WTC11 (cell line): ENCODE results near the gene ACSS3. TPM values are rescaled to one million over a fixed set of nuclear protein-coding genes. Genes with fewer than 3 reads are reported as not detected.

Source experiments
- ATAC-seq: fragments of 200-7000 bp; cut with Tn5 transposase; 2 replicates; pipeline ENCODE4 v1.10.0; 2021; ENCODE audit warnings: mild to moderate bottlenecking, moderate library complexity
- CTCF ChIA-PET: fragments of 300-600 bp; sonication (Branson Sonifier 250); formaldehyde crosslinking; loops from one replicate; lab custom pipeline; 2021; ENCODE audit warnings: antibody characterized with exemption; lab: Charles Lee
- POLR2A ChIA-PET: fragments of 350-600 bp; sonication (Branson Sonifier 250); formaldehyde crosslinking; loops from one replicate; lab custom pipeline; 2021; ENCODE audit warnings: antibody characterized with exemption; lab: Charles Lee
- DNase-seq: peaks from one replicate; pipeline ENCODE4 v3.0.0; 2021; ENCODE audit warnings: low spot score
- H3K27ac Mint-ChIP-seq: 2 replicates; pipeline ENCODE4 v1.8.0; 2021; ENCODE audit warnings: mixed read lengths
- H3K27me3 Mint-ChIP-seq: 2 replicates; pipeline ENCODE4 v1.8.0; 2021; ENCODE audit warnings: low read depth, mild to moderate bottlenecking, moderate library complexity, mixed read lengths
- H3K36me3 Mint-ChIP-seq: 2 replicates; pipeline ENCODE4 v1.8.0; 2021; ENCODE audit warnings: mixed read lengths
- H3K4me1 Mint-ChIP-seq: 2 replicates; pipeline ENCODE4 v1.8.0; 2022; ENCODE audit warnings: mixed read lengths
- H3K4me3 Mint-ChIP-seq: 2 replicates; pipeline ENCODE4 v1.8.0; 2021; ENCODE audit warnings: mild to moderate bottlenecking, moderate library complexity, mixed read lengths
- H3K9me3 Mint-ChIP-seq: 2 replicates; pipeline ENCODE4 v1.8.0; 2021; ENCODE audit warnings: mixed read lengths
- ETV6 ChIP-seq: sonication (generic); formaldehyde crosslinking; IDR thresholded peaks from 2 replicates; pipeline ENCODE4 v1.8.1; 2022; ENCODE audit warnings: mild to moderate bottlenecking, missing genetic modification reagents
- FOXJ3 ChIP-seq: sonication (generic); formaldehyde crosslinking; IDR thresholded peaks from 2 replicates; pipeline ENCODE4 v1.9.0; 2021; ENCODE audit warnings: missing genetic modification reagents, mild to moderate bottlenecking, borderline replicate concordance
- MYBL2 ChIP-seq: sonication (generic); formaldehyde crosslinking; IDR thresholded peaks from 2 replicates; pipeline ENCODE4 v1.8.1; 2023; ENCODE audit warnings: mild to moderate bottlenecking, moderate library complexity, missing genetic modification reagents
- NFE2L1 ChIP-seq: sonication (generic); formaldehyde crosslinking; IDR thresholded peaks from 2 replicates; pipeline ENCODE4 v1.8.1; 2023; ENCODE audit warnings: missing genetic modification reagents
- PRRX2 ChIP-seq: fragments of 250-450 bp; sonication (Bioruptor Pico); IDR thresholded peaks from 2 replicates; pipeline ENCODE4 v1.8.0; 2021; ENCODE audit warnings: mild to moderate bottlenecking
- RORB ChIP-seq: fragments of 250-450 bp; sonication (Bioruptor Pico); IDR thresholded peaks from 2 replicates; pipeline ENCODE4 v1.9.0; 2021; ENCODE audit warnings: mild to moderate bottlenecking
- SMAD4 ChIP-seq: sonication (generic); formaldehyde crosslinking; IDR thresholded peaks from 2 replicates; pipeline ENCODE4 v1.8.0; 2022; ENCODE audit warnings: mild to moderate bottlenecking, missing genetic modification reagents
- SP1 ChIP-seq: sonication (generic); formaldehyde crosslinking; conservative IDR thresholded peaks from 2 replicates; pipeline ENCODE4 v1.8.1; 2022; ENCODE audit warnings: missing genetic modification reagents
- TP53 ChIP-seq: sonication (generic); formaldehyde crosslinking; IDR thresholded peaks from 2 replicates; pipeline ENCODE4 v1.8.1; 2023; ENCODE audit warnings: mild to moderate bottlenecking, missing genetic modification reagents
- ZBTB21 ChIP-seq: sonication (generic); formaldehyde crosslinking; IDR thresholded peaks from 2 replicates; pipeline ENCODE4 v1.8.1; 2023; ENCODE audit warnings: mild to moderate bottlenecking, missing genetic modification reagents, borderline replicate concordance
- total RNA-seq: library from RNA; stranded (reverse); gene quantifications from 3 replicates; pipeline ENCODE4 v1.2.3, GENCODE V29; 2021
- TF ChIP-seq, protein P1 (sequence below): fragments of 250-450 bp; sonication (Bioruptor Pico); IDR thresholded peaks from 2 replicates; pipeline ENCODE4 v1.8.0; 2021; ENCODE audit warnings: mild to moderate bottlenecking
- TF ChIP-seq, protein P2 (sequence below): sonication (generic); formaldehyde crosslinking; IDR thresholded peaks from 2 replicates; pipeline ENCODE4 v1.8.1; 2022; ENCODE audit warnings: missing genetic modification reagents, borderline replicate concordance
- TF ChIP-seq, protein P3 (sequence below): fragments of 250-450 bp; sonication (Bioruptor Pico); conservative IDR thresholded peaks from 2 replicates; pipeline ENCODE4 v1.9.0; 2021; ENCODE audit warnings: mild to moderate bottlenecking
- TF ChIP-seq, protein P4 (sequence below): sonication (generic); formaldehyde crosslinking; IDR thresholded peaks from 2 replicates; pipeline ENCODE4 v1.8.1; 2023; ENCODE audit warnings: mild to moderate bottlenecking, missing genetic modification reagents, moderate library complexity
- TF ChIP-seq, protein P5 (sequence below): sonication (generic); formaldehyde crosslinking; conservative IDR thresholded peaks from 2 replicates; pipeline ENCODE4 v1.8.1; 2022; ENCODE audit warnings: mild to moderate bottlenecking, missing genetic modification reagents
- TF ChIP-seq, protein P6 (sequence below): sonication (generic); formaldehyde crosslinking; conservative IDR thresholded peaks from 2 replicates; pipeline ENCODE4 v1.8.1; 2023; ENCODE audit warnings: mild to moderate bottlenecking, low read depth, missing genetic modification reagents, moderate library complexity
- TF ChIP-seq, protein P7 (sequence below): sonication (generic); formaldehyde crosslinking; IDR thresholded peaks from 2 replicates; pipeline ENCODE4 v1.8.1; 2022; ENCODE audit warnings: mild to moderate bottlenecking, missing genetic modification reagents, moderate library complexity, borderline replicate concordance

ACSS3 gene
- total RNA-seq, 1 experiment from 2014 or later = 18.6 TPM

DNA sequence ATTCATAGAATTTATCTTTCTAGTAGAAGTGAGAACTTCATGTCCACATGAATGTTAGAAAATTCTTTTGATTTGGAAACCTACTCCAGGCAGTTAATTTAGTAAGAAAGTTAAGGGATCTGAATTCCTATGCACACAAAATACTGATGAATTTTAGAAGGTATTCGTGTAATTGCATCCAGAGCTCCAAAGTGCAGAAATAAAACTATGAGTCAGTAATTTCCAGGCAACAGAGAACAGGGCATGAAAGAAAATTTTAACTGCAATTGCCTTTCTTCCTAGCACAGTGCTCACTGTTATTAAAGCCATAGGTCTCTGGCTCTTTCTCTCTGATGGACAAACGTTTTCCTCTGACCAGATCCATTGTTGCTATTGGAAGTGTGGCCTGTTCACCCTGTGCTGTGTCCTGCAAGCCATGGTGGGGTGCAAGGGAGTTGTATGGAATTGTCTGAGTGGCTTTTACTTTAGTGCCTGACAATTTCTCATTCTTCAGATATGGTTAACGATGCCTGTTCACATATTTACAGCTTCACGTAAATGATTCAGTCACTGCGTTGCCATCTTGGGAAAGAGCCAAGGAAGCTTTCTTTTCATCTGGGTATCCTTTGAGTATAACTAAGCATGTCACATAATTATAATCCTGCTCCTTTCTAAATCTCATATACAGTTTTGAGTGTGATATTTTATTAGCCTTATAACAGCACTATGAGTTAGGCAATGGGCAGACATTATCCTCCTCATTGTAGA is 145.1 kb downstream of the ACSS3 start:
- ATAC-seq (no peak), DNase-seq (no peak)
- no peaks in the 10 kb centered on the region for H3K9me3 Mint-ChIP-seq
- H3K27me3 Mint-ChIP-seq = no peaks in the 10 kb centered on the region
- TF ChIP-seq SMAD4 (CRISPR knock-in tag) (no peak), RORB (CRISPR knock-in tag) (no peak), ZBTB21 (CRISPR knock-in tag) (no peak), FOXJ3 (CRISPR knock-in tag) (no peak), TP53 (CRISPR knock-in tag) (no peak), SP1 (no peak), PRRX2 (no peak)
- TF ChIP-seq, protein P1, sequence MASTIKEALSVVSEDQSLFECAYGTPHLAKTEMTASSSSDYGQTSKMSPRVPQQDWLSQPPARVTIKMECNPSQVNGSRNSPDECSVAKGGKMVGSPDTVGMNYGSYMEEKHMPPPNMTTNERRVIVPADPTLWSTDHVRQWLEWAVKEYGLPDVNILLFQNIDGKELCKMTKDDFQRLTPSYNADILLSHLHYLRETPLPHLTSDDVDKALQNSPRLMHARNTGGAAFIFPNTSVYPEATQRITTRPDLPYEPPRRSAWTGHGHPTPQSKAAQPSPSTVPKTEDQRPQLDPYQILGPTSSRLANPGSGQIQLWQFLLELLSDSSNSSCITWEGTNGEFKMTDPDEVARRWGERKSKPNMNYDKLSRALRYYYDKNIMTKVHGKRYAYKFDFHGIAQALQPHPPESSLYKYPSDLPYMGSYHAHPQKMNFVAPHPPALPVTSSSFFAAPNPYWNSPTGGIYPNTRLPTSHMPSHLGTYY (CRISPR knock-in tag) = no peak
- TF ChIP-seq, protein P2, sequence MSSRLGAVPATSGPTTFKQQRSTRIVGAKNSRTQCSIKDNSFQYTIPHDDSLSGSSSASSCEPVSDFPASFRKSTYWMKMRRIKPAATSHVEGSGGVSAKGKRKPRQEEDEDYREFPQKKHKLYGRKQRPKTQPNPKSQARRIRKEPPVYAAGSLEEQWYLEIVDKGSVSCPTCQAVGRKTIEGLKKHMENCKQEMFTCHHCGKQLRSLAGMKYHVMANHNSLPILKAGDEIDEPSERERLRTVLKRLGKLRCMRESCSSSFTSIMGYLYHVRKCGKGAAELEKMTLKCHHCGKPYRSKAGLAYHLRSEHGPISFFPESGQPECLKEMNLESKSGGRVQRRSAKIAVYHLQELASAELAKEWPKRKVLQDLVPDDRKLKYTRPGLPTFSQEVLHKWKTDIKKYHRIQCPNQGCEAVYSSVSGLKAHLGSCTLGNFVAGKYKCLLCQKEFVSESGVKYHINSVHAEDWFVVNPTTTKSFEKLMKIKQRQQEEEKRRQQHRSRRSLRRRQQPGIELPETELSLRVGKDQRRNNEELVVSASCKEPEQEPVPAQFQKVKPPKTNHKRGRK (CRISPR knock-in tag) = no peak
- TF ChIP-seq, protein P3, sequence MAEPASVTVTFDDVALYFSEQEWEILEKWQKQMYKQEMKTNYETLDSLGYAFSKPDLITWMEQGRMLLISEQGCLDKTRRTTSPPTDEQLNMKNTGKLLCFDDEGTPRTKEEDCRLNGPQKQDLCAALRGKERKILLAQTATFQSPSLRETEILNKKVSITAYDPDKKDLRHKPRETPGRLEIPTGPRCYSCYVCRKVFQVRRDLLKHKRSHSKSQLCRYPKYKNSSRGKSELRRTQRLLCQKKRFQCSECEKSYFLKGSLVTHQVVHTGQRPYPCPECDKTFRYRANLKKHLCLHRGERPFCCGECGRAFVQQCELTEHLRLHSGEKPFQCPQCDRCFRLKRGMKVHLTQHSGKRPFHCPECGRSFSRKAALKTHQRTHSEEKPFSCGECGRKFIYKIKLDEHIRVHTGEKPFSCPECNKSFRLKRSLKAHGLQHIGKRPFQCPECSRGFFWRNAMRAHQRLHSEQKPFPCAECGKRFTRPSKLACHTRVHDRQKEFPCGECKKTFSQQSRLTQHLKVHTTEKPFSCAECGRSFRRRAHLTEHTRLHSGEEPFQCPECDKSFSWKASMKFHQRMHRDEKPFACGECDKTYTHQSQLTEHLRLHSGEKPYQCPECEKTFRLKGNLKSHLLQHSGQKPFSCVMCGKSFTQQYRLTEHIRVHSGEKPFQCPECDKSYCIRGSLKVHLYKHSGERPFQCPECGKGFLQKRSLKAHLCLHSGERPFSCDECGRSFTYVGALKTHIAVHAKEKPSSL (CRISPR knock-in tag) = no peak
- TF ChIP-seq, protein P4, sequence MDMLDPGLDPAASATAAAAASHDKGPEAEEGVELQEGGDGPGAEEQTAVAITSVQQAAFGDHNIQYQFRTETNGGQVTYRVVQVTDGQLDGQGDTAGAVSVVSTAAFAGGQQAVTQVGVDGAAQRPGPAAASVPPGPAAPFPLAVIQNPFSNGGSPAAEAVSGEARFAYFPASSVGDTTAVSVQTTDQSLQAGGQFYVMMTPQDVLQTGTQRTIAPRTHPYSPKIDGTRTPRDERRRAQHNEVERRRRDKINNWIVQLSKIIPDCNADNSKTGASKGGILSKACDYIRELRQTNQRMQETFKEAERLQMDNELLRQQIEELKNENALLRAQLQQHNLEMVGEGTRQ (CRISPR knock-in tag) = no peak
- TF ChIP-seq, protein P5, sequence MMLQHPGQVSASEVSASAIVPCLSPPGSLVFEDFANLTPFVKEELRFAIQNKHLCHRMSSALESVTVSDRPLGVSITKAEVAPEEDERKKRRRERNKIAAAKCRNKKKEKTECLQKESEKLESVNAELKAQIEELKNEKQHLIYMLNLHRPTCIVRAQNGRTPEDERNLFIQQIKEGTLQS = no peak
- ChIA-PET POLR2A (no interaction called here), CTCF (interaction anchor here (1.5 kb wide), 1 partner anchor 35 kb away, joined by 3 read pairs; no protein-coding TSS in a partner anchor)
- no peak overlapping the region for H3K27ac Mint-ChIP-seq
- H3K36me3 Mint-ChIP-seq = no peaks in the 10 kb centered on the region
- no peak overlapping the region for H3K4me3 Mint-ChIP-seq
- peaks cover 7% of the 10 kb centered on the region for H3K4me1 Mint-ChIP-seq

DNA sequence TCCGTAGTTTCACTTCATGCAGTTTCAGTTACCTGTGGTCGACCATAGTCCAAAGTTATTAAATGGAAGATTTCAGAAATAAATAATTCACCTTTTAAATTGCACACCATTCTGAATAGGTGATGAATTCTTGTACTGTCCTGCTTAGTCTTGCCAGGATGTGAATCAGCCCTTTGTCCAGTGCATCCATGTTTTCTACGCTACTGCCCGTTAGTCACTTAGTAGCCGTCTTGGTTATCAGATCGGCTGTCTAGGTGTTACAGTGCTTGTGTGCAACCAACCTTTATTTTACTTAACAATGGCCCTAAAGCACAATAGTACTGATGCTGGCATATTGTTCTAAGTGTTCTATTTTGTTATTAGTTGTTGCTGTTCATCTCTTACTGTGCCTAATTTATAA is 146.7 kb downstream of the ACSS3 start:
- no peak for ATAC-seq
- Mint-ChIP-seq H3K36me3 (no peaks in the 10 kb centered on the region), H3K4me1 (peaks cover 11% of the 10 kb centered on the region), H3K27me3 (no peaks in the 10 kb centered on the region), H3K27ac (no peak overlapping the region), H3K4me3 (no peak overlapping the region), H3K9me3 (no peaks in the 10 kb centered on the region)
- POLR2A ChIA-PET = no interaction called here
- DNase-seq = no peak
- TF ChIP-seq ETV6 (CRISPR knock-in tag) (no peak), NFE2L1 (CRISPR knock-in tag) (no peak), MYBL2 (CRISPR knock-in tag) (no peak)
- TF ChIP-seq, protein P6, sequence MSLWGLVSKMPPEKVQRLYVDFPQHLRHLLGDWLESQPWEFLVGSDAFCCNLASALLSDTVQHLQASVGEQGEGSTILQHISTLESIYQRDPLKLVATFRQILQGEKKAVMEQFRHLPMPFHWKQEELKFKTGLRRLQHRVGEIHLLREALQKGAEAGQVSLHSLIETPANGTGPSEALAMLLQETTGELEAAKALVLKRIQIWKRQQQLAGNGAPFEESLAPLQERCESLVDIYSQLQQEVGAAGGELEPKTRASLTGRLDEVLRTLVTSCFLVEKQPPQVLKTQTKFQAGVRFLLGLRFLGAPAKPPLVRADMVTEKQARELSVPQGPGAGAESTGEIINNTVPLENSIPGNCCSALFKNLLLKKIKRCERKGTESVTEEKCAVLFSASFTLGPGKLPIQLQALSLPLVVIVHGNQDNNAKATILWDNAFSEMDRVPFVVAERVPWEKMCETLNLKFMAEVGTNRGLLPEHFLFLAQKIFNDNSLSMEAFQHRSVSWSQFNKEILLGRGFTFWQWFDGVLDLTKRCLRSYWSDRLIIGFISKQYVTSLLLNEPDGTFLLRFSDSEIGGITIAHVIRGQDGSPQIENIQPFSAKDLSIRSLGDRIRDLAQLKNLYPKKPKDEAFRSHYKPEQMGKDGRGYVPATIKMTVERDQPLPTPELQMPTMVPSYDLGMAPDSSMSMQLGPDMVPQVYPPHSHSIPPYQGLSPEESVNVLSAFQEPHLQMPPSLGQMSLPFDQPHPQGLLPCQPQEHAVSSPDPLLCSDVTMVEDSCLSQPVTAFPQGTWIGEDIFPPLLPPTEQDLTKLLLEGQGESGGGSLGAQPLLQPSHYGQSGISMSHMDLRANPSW (CRISPR knock-in tag) = no peak
- TF ChIP-seq, protein P7, sequence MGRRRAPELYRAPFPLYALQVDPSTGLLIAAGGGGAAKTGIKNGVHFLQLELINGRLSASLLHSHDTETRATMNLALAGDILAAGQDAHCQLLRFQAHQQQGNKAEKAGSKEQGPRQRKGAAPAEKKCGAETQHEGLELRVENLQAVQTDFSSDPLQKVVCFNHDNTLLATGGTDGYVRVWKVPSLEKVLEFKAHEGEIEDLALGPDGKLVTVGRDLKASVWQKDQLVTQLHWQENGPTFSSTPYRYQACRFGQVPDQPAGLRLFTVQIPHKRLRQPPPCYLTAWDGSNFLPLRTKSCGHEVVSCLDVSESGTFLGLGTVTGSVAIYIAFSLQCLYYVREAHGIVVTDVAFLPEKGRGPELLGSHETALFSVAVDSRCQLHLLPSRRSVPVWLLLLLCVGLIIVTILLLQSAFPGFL = no peak
- CTCF ChIA-PET = no interaction called here
